ENCODE data around the gene JMJD8. TPM values are rescaled to one million over a fixed set of nuclear protein-coding genes. Genes with fewer than 3 reads are reported as not detected.

JMJD8 gene
- total and polyA plus RNA-seq, 12 donors: 50.8 to 137 (median 93.1) TPM

DNA sequence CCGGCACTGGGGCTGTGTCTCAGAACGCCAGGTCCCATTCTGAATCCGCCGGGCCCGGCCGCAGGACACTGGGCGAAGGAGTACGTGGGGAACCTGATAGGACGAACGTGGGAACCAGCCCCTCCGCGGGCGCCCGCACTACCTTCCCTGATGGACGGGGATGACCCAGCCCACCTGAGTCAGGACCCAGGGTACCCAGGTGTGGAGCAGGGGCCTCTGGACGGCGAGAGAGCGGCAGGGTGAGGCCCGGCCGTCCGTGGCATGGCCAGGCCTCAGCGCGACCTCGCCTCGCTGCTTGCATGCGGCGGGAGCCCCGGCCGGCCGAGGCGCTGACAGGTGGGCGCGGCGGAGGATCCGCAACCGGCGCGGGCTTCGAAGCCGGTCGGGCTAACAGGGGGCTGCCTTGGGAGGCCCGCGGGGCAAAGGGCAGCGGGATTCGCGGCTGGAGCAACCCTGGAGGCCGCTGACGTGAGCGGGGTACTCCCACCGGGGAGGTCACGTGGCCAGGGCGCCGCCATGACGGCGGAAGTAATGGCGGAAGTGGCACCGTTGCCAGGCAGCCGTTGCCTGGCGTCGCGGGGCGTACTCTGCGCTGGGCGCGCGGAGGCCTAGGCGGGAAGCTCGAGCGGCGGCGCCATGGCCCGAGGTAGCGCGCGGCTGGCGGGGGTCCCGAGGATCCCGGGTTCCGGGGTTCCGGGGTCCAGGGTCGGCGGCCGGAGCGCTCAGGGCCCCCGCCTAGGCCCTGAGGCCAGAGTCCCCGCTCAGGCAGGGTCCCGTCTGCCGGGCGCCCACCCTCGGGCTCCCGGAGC lies 35.1 kb downstream of the JMJD8 start, which contains the start of gene WDR90:
WDR90 (plus strand) TSS at position 585 of the 809 bp plus-strand sequence; CDS start at position 637, 52 bp downstream.
- H3K4me3 ChIP-seq: peak within 1 kb of the TSS in 2 of 4 donors; percentile 33 to 64
- DNase-seq: peak; percentile 93 to 96 (median 95)
- no peaks in the 10 kb centered on the region for H3K36me3 ChIP-seq (replicated peaks in 1 of 2)
- H3K9me3 ChIP-seq (replicated peaks in 1 of 3): no peaks in the 10 kb centered on the region
- no peaks in the 10 kb centered on the region for H3K27me3 ChIP-seq
- peaks cover 66 to 74% of the 10 kb centered on the region in 2 donors for H3K4me1 ChIP-seq (replicated peaks in 1 of 2)
- TF ChIP-seq, protein P1, sequence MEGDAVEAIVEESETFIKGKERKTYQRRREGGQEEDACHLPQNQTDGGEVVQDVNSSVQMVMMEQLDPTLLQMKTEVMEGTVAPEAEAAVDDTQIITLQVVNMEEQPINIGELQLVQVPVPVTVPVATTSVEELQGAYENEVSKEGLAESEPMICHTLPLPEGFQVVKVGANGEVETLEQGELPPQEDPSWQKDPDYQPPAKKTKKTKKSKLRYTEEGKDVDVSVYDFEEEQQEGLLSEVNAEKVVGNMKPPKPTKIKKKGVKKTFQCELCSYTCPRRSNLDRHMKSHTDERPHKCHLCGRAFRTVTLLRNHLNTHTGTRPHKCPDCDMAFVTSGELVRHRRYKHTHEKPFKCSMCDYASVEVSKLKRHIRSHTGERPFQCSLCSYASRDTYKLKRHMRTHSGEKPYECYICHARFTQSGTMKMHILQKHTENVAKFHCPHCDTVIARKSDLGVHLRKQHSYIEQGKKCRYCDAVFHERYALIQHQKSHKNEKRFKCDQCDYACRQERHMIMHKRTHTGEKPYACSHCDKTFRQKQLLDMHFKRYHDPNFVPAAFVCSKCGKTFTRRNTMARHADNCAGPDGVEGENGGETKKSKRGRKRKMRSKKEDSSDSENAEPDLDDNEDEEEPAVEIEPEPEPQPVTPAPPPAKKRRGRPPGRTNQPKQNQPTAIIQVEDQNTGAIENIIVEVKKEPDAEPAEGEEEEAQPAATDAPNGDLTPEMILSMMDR (IDR thresholded peaks at IDR 0.05): no peak
- TF ChIP-seq POLR2A (IDR thresholded peaks at IDR 0.05): peak; percentile 40 to 57
- H3K27ac ChIP-seq: peak within 1 kb of the TSS; percentile 68 to 95 (median 85)
- 0 to 5% (median 3%) methylated on average over 12 to 91 of the region's 91 CpGs for WGBS, 4 donors
- intact Hi-C loops (cut with DNase I): no loop called here

DNA sequence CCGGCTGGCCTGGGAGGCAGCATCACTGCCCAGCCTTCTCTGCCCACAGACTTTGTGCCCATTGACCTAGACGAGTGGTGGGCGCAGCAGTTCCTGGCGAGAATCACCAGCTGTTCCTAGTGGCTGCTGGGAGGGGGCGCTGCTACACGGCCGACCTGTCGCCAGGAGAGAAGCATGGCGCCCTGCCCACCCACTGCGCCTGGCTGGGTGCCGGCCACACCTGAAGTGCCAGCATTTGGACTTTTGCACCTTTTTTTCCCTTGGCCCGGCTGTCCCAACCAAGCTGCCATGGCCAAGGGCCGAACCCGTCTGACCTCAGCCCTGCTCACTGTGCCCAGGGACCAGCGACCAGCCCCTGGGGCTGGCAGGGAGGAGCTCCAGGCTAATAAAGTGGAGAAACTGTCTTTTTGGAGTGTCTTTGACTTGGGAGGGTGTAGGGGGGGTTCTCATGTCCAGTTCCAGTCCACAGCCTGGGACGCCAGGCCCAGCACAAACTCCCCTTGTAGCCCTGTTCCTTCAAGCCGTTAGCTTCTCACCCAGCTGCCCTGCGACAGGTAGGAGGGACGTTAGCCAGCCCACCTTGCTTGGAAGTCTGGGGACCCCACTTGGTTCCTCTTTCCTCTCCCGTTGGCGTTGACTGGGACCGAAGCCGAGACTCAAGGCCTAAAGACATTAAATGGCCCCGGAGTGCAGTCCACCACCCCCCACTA lies 35.9 kb downstream of the JMJD8 start:
- Histone ChIP-seq H3K4me3 (peak overlapping the region in 2 of 4 donors; percentile 33 to 64), H3K9me3 (replicated peaks in 1 of 3) (no peaks in the 10 kb centered on the region), H3K27ac (peak overlapping the region; percentile 68 to 95 (median 85)), H3K27me3 (no peaks in the 10 kb centered on the region), H3K36me3 (replicated peaks in 1 of 2) (no peaks in the 10 kb centered on the region), H3K4me1 (replicated peaks in 1 of 2) (peaks cover 73 to 81% of the 10 kb centered on the region in 2 donors)
- WGBS, 4 donors: 46 to 50% (median 48%) methylated on average over 12 to 24 of the region's 24 CpGs
- intact Hi-C loops (cut with DNase I): no loop called here
- DNase-seq: peak in 3 of 7 donors; percentile 48 to 73 (median 65)
- TF ChIP-seq POLR2A (IDR thresholded peaks at IDR 0.05): no peak
- TF ChIP-seq, protein P1 (IDR thresholded peaks at IDR 0.05): peak in 4 of 6 experiments; percentile 10 to 44 (median 24)

DNA sequence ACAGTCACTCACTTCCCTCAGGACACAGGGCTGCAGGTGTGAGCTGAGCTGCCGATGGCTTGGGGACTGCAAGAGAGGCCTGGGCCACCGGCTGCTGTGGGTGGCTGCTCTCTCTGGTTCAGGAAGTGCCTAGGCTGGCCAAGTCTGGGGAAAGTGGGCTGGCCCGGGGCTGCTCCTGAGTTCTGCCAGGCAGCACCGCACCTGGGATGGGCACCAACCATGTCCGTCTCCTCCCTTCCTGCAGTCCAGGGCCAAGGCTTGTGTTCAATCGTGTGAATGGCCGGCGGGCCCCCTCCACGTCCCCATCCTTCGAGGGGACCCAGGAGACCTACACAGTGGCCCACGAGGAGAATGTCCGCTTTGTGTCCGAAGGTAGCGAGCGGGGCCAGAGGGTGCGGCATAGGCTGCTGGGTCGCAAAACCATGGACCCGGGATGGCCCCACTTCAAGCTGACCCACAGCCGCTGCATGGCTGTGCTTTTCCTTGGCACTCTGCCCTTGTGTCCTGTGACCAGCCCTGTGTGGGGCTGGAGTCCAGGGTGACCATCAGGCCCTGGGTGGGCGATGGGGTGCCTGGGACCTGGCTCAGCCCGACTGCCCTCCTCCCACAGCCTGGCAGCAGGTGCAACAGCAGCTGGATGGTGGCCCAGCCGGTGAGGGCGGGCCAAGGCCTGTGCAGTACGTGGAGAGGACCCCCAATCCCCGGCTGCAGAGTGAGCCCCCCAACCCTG lies 36.8 kb downstream of the JMJD8 start:
- peak overlapping the region in 4 of 5 donors; percentile 47 to 95 (median 80) for H3K27ac ChIP-seq
- H3K27me3 ChIP-seq: no peaks in the 10 kb centered on the region
- no peak overlapping the region for H3K4me3 ChIP-seq
- WGBS, 4 donors: 62 to 74% (median 74%) methylated on average over 10 to 25 of the region's 25 CpGs
- peak in 2 of 7 donors; percentile 55 to 70 for DNase-seq
- H3K36me3 ChIP-seq (replicated peaks in 1 of 2): no peaks in the 10 kb centered on the region
- intact Hi-C loops (cut with DNase I): no loop called here
- peaks cover 73 to 85% of the 10 kb centered on the region in 2 donors for H3K4me1 ChIP-seq (replicated peaks in 1 of 2)
- TF ChIP-seq, protein P1 (IDR thresholded peaks at IDR 0.05): no peak
- TF ChIP-seq POLR2A (IDR thresholded peaks at IDR 0.05): no peak
- no peaks in the 10 kb centered on the region for H3K9me3 ChIP-seq (replicated peaks in 1 of 3)

All from adrenal gland (tissue), 12 donors.